KMS-11 (cell line): ENCODE data around the gene PICALM.

Experiments
- H2AFZ ChIP-seq: fragments of 200-600 bp; sonication (generic); 2 replicates; pipeline ENCODE4 v1.6.1; 2016; ENCODE audit warnings: antibody characterized with exemption, mixed run types, low read depth
- H3K27ac ChIP-seq: fragments of 200-600 bp; sonication (generic); 2 replicates; pipeline ENCODE4 v1.6.1; 2016; ENCODE audit warnings: mild to moderate bottlenecking, mixed run types
- H3K27me3 ChIP-seq: fragments of 200-600 bp; sonication (generic); 2 replicates; pipeline ENCODE4 v1.6.1; 2017; ENCODE audit warnings: mild to moderate bottlenecking, low read depth, mixed run types, moderate library complexity; ENCODE audit not compliant: insufficient read depth
- H3K36me3 ChIP-seq: fragments of 200-600 bp; sonication (generic); 2 replicates; pipeline ENCODE4 v1.6.1; 2017; ENCODE audit warnings: mild to moderate bottlenecking, mixed run types; ENCODE audit not compliant: insufficient read depth
- H3K4me1 ChIP-seq: fragments of 200-600 bp; sonication (generic); 2 replicates; pipeline ENCODE4 v1.6.1; 2016; ENCODE audit warnings: mild to moderate bottlenecking, low read depth, mixed run types; ENCODE audit not compliant: poor library complexity, severe bottlenecking
- H3K4me2 ChIP-seq: fragments of 200-600 bp; sonication (generic); 2 replicates; pipeline ENCODE4 v1.7.0; 2016; ENCODE audit warnings: mild to moderate bottlenecking, mixed run types
- H3K4me3 ChIP-seq: fragments of 200-600 bp; sonication (generic); IDR thresholded peaks from 2 replicates; pipeline ENCODE4 v1.6.1; 2017; ENCODE audit warnings: low read depth, low read length, mixed read lengths; ENCODE audit not compliant: insufficient read depth
- H3K79me2 ChIP-seq: fragments of 200-600 bp; sonication (generic); 2 replicates; pipeline ENCODE4 v1.6.1; 2016; ENCODE audit warnings: low read depth, mixed run types; ENCODE audit not compliant: insufficient read depth
- H3K9ac ChIP-seq: fragments of 200-600 bp; sonication (generic); 2 replicates; pipeline ENCODE4 v1.6.1; 2016; ENCODE audit warnings: mild to moderate bottlenecking, mixed run types
- H4K20me1 ChIP-seq: fragments of 200-600 bp; sonication (generic); 2 replicates; pipeline ENCODE4 v1.6.1; 2016; ENCODE audit warnings: mild to moderate bottlenecking, mixed run types; ENCODE audit not compliant: insufficient read depth
- TF ChIP-seq, protein P1 (sequence below): fragments of 200-600 bp; sonication (generic); conservative IDR thresholded peaks from 2 replicates; pipeline ENCODE4 v1.6.1; 2017; ENCODE audit warnings: low read depth, mild to moderate bottlenecking, antibody characterized with exemption, low read length, moderate library complexity, mixed read lengths

PICALM gene

DNA sequence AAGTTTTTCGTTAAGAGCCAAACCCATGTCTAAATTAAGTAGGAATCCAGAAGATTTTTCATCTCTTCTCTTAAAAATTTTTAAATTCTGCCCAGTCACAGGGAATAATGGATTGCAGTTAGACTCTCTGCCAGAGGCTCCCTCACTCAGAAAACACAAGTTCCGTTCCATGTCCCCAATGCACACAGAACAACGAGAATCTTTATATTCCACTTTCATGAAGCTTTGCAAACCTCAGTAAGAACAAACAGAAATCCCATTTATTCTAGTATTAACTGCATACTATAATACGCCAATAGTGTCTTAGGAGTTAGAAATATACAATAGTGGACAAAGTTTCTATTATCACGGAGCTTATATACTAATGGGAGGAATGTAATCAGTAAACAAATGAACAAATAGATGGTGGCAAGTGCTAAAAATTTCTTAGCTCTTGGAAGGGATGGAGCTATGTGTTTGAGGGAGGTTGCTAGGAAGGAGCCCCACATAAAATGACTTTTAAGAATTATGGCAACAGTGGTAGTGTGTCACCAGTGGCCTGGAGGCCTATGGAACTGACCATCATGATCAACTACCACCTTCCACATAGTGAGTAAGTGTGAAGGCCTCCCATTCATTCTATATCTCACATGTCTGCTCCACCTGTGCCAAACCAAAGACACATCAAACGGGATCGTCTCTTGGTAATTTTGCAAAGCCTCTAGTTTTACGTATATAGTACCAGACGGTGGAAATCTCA lies 24.9 kb downstream of the PICALM start:
- Histone ChIP-seq H3K36me3 (no peaks in the 10 kb centered on the region), H3K27me3 (no peaks in the 10 kb centered on the region), H3K79me2 (peaks cover 99% of the 10 kb centered on the region), H3K4me3 (no peak overlapping the region), H3K4me1 (peaks cover 83% of the 10 kb centered on the region), H4K20me1 (peaks cover 76% of the 10 kb centered on the region), H3K9ac (no peak overlapping the region), H3K27ac (peak overlapping the region; percentile 8; the same call in 1 of the 2 replicates), H2AFZ (no peak overlapping the region), H3K4me2 (peak overlapping the region; percentile 2; the same call in 1 of the 2 replicates)
- TF ChIP-seq, protein P1, sequence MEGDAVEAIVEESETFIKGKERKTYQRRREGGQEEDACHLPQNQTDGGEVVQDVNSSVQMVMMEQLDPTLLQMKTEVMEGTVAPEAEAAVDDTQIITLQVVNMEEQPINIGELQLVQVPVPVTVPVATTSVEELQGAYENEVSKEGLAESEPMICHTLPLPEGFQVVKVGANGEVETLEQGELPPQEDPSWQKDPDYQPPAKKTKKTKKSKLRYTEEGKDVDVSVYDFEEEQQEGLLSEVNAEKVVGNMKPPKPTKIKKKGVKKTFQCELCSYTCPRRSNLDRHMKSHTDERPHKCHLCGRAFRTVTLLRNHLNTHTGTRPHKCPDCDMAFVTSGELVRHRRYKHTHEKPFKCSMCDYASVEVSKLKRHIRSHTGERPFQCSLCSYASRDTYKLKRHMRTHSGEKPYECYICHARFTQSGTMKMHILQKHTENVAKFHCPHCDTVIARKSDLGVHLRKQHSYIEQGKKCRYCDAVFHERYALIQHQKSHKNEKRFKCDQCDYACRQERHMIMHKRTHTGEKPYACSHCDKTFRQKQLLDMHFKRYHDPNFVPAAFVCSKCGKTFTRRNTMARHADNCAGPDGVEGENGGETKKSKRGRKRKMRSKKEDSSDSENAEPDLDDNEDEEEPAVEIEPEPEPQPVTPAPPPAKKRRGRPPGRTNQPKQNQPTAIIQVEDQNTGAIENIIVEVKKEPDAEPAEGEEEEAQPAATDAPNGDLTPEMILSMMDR, result no peak

DNA sequence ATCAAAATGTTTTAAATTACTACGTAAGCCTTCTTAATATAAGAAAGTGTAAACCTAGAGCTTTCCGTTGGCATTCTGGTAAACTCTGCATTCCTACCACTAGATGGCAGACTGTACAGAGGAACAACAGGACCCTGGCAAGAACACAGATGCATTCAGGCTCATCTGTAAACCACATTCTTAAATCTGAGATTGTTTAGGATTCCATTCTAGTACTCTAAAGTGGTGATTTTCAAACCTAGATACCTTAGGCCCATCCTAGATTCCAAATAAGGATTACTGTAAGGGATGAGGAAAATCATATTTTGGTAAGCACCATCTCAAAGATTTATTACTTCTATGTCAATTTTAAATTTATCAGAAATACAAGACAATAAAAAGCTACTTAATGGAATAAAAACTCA lies 26.9 kb downstream of the PICALM start:
- Histone ChIP-seq H3K27me3 (no peaks in the 10 kb centered on the region), H3K4me2 (peak overlapping the region; percentile 38), H3K4me1 (peaks cover 76% of the 10 kb centered on the region), H3K27ac (no peak overlapping the region), H3K9ac (no peak overlapping the region), H4K20me1 (peaks cover 61% of the 10 kb centered on the region), H3K36me3 (no peaks in the 10 kb centered on the region), H3K4me3 (no peak overlapping the region), H2AFZ (no peak overlapping the region), H3K79me2 (peaks cover 95% of the 10 kb centered on the region)
- TF ChIP-seq, protein P1, result peak; percentile 100

- peaks cover 92% of the 10 kb centered on the region for H3K79me2 ChIP-seq
- H3K4me3 ChIP-seq, result no peak overlapping the region
- H3K4me1 ChIP-seq, result peaks cover 72% of the 10 kb centered on the region
- peak overlapping the region; percentile 38 for H3K4me2 ChIP-seq
- TF ChIP-seq, protein P1, result no peak
- no peak overlapping the region for H3K9ac ChIP-seq
- peaks cover 56% of the 10 kb centered on the region for H4K20me1 ChIP-seq
- no peak overlapping the region for H2AFZ ChIP-seq
- no peaks in the 10 kb centered on the region for H3K36me3 ChIP-seq
- H3K27ac ChIP-seq, result no peak overlapping the region
- H3K27me3 ChIP-seq, result no peaks in the 10 kb centered on the region
Observed at GRCh38 chr11:86040919-86041850, 27.7 kb downstream of the PICALM start.

DNA sequence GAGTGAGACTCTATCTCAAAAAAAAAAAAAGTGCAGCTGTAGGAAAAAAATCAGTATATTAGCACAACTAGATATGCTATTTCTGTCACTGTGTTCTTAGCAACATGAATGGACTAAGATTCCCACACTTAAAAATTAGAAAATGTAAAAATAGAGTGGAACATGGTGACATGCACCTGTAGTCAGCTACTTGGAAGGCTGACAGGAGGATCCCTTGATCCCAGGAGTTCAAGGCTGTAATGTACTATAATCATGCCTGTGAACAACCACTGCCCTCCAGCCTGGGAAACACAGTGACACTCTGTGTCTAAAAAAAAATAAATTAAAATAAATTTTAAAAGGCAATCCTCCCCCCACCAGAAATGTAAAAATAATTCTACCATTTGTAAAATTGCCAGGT lies 29.8 kb downstream of the PICALM start:
- Histone ChIP-seq H3K27me3 (no peaks in the 10 kb centered on the region), H3K4me3 (no peak overlapping the region), H4K20me1 (peaks cover 49% of the 10 kb centered on the region), H2AFZ (no peak overlapping the region), H3K9ac (no peak overlapping the region), H3K36me3 (no peaks in the 10 kb centered on the region), H3K79me2 (peaks cover 92% of the 10 kb centered on the region), H3K4me1 (peaks cover 76% of the 10 kb centered on the region), H3K4me2 (no peak overlapping the region), H3K27ac (no peak overlapping the region)
- TF ChIP-seq, protein P1, result no peak
